ENCODE measurements around the gene PRX.
"Not testable (repeated sequence)": the region's sequence is repeated elsewhere in the genome, so short reads cannot be mapped to it uniquely, and the experiment has no call there.

The PRX gene

GRCh38 chr19:40438284-40438683 lies 25.1 kb upstream of the PRX start:
- DNase-seq = no peak

- peak in 3 of 4 experiments; percentile 19 to 40 (median 33) for DNase-seq
Observed at GRCh38 chr19:40433391-40434216, 20.4 kb upstream of the PRX start.

- DNase-seq = not testable (repeated sequence)
Observed at GRCh38 chr19:40432760-40433159, 19.6 kb upstream of the PRX start.

- DNase-seq = no peak
Observed at GRCh38 chr19:40431698-40432097, 18.5 kb upstream of the PRX start.

GRCh38 chr19:40430242-40430641 lies 17.1 kb upstream of the PRX start:
- DNase-seq = not testable (repeated sequence)

- not testable (repeated sequence) for DNase-seq
Observed at GRCh38 chr19:40428197-40428596, 15.0 kb upstream of the PRX start.

- DNase-seq = peak; percentile 99 to 100 (median 99)
Observed at GRCh38 chr19:40425450-40426287, 12.5 kb upstream of the PRX start, which contains the start of gene SERTAD1. TSS of gene SERTAD1 (minus strand) at chr19:40425992. CDS start at chr19:40423546, 2,446 bp downstream.

GRCh38 chr19:40424637-40425449 lies 11.7 kb upstream of the PRX start:
- DNase-seq = no peak

- no peak for DNase-seq
Observed at GRCh38 chr19:40423938-40424337, 10.8 kb upstream of the PRX start.

- no peak for DNase-seq
Observed at GRCh38 chr19:40422748-40423566, 9.8 kb upstream of the PRX start.

- no peak for DNase-seq
Observed at GRCh38 chr19:40421993-40422747, 9.0 kb upstream of the PRX start.

GRCh38 chr19:40420766-40421765 lies 7.9 kb upstream of the PRX start:
- DNase-seq = peak; percentile 51 to 68 (median 66)

- no peak for DNase-seq
Observed at GRCh38 chr19:40420451-40420765, 7.2 kb upstream of the PRX start.

- DNase-seq = no peak
Observed at GRCh38 chr19:40419780-40420179, 6.6 kb upstream of the PRX start.

- DNase-seq = no peak
Observed at GRCh38 chr19:40419066-40419612, 6.0 kb upstream of the PRX start.

- no peak for DNase-seq
Observed at GRCh38 chr19:40418040-40418439, 4.9 kb upstream of the PRX start.

- no peak for DNase-seq
Observed at GRCh38 chr19:40417643-40417981, 4.4 kb upstream of the PRX start.

- no peak for DNase-seq
Observed at GRCh38 chr19:40416918-40417642, 3.9 kb upstream of the PRX start.

- no peak for DNase-seq
Observed at GRCh38 chr19:40415768-40416167, 2.6 kb upstream of the PRX start.
